8988T (cell line): ENCODE measurements around the gene CDIPT.
A peak's percentile ranks its signal among the peaks of the same experiment; 100 is the strongest.
"Not testable (repeated sequence)": the region's sequence is repeated elsewhere in the genome, so short reads cannot be mapped to it uniquely, and the experiment has no call there.

ENCODE experiments used
- DNase-seq: peaks from one replicate; pipeline ENCODE4 v3.0.0; 2011

Gene CDIPT, protein sequence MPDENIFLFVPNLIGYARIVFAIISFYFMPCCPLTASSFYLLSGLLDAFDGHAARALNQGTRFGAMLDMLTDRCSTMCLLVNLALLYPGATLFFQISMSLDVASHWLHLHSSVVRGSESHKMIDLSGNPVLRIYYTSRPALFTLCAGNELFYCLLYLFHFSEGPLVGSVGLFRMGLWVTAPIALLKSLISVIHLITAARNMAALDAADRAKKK

DNA sequence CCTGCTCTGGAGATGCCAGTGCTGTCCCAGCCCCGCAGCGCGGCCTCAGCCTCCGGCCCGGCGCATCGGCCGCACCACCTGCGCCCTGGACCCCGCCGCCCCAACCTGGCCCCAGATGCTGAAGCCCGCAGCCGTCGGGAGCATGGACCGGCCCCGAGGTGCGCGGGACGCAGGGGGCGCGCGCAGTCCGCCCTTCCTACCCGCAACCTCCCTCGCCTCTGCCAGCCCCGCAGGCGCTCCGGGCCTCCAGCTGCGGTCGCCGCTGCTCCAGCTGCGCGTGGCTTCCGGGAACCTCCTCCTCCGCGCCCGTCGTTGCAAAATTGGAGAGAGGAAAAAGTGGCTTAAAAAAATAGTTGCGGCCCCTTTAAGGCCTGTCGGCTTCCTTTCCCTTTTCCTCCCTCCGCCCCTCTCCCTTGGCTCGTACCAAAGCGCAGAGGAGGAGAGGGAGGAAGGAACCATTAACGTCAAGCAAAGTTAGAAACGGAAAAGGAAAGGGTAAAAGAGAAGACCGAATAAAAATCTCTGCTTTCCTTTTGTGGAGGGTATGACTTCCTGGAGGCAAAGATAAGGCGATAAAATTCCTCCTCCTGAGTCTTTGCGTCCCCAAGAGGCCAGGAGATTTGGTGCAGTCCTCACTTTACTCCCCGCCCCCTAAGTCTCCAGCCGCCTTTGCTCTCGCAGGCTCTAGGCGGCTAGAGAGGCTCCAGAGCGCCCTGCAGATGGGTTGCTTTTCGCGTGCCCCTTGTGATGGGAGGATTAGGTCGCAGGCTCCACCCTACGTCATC lies at the start of gene CDIPT:
Gene CDIPT, minus strand, starts transcription at position 343 of the 785 bp plus-strand sequence. CDS start 369 bp downstream, outside the sequence.
- peak; percentile 53 for DNase-seq

DNA sequence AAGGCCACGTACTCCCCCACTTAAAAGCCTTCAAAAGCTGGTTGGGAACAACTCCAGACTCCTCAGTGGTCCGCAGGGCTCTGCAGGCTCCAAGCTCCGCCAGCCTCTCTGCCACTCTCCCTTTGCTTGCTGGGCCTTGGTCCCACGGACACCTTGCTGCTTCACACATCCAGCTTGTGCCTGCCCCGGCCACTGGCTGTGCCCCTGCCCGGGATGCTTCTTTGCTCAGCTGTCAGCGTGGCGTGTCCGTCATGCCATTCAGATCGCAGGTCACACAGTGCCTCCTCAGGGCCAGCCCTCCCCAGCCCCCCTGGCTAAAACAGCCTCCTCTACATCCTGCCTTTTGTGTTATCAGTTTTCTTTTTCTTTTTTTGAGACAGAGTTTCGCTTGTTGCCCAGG lies 49.1 kb upstream of the CDIPT start:
- DNase-seq, result no peak

DNA sequence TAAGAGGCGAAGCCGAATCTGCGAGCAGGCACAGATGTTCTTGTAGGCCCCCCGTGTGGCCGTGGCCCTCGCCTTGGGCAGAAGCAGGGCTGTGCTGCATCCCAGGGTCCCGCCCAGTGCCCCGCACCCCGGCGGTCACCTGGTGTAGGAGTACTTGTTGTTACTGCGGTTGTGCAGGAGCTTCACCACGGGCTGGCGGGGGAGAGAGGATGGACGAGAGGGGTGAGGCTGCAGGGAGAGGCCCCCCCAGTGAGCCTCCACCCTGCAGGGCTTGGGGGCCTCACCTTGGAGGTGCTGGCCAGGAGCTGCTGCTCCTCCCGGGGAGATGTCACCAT lies 48.6 kb upstream of the CDIPT start:
- DNase-seq, result no peak

DNA sequence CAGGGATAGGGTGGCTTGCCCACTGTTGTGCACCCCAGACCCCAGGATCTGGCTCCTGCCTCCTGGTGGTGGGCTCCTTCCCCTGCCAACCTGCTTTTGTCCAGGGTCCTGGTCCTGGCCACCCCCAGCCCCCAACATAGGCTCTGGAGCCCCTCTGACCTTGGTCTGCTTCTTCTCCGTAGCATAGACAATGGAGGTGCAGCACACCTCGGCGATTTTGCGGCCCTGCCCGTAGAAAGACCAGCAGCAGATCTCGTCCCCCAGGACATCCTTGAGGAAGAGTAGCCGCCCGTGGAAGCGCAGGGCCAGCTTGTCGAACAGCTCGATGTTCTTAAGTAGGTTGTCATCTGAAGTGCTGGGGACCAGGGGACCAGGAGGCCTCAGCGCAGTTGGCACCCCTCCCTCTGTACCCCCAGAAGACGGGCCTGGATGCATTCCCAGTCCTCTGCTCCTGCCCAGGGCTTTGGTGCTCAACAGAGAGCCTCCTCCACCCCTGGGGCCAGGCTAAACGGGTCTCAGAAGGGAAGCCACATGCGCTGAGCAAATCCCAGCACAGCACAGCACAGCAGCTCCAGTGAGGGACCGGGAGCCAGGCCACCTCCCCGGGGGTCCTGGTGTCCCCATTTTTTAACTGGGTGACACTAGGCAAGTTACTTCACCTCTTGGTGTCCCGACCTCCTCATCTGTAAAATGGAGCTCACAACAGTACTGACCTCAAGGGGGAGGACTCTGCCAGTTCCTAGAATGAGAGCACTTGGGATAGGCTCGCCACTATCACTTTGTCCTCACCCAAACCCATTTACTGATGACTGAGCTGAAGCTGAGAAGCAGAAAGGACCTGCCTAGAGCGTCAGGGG lies 48.0 kb upstream of the CDIPT start:
- DNase-seq, result no peak

DNA sequence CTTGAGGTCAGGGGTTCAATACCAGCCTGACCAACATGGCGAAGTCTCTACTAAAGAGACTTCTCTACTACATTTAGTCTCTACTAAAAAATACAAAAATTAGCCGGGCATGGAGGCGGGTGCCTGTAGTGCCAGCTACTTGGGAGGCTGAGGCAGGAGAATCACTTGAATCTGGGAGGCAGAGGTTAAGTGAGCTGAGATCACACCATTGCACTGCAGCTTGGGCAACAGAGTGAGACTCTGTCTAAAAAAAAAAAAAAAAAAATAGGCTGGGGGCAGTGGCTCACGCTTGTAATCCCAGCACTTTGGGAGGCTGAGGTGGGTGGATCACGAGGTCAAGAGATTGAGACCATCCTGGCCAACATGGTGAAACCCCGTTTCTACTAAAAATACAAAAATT lies 46.8 kb upstream of the CDIPT start:
- DNase-seq, result not testable (repeated sequence)

DNA sequence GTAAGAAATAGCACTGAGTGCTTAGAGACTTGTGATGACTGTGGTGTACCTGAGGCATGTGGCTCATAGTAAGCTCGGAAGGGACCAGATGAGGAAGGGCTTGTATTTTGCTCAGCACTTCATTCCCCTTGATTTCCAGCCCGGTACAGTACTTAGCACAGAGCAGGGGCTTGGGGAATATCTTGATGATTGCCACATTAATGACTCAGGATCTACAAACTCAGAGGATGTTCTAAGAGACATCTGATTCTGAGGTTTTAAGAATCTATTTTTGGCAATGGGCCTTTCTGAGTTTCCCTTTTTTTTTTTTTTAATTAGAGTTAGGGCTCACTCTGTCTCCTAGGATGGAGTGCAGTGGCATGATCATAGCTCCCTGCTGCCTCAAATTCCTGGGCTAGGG lies 46.4 kb upstream of the CDIPT start:
- no peak for DNase-seq

DNA sequence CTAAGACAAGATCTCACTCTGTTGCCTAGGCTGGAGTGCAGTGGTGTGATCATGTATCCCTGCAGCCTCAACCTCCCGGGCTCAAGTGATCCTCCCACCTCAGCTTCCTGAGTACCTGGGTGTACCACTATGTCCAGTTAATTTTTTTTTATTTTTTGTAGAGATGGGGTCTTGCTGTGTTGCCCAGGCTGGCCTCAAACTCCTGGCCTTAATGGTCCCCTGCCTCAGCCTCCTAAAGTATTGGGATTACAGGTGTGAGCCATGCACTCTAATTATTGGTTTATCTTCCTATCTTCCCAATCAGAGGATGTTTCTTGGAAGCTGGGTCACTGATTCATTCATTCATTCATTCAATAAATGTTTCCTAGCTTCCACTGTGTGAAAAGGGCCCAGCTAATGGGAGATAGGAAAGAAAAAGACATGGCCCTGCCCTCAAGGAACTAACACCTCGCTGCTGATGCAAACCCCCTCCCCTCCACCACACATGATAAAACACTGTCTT lies 45.7 kb upstream of the CDIPT start:
- DNase-seq, result no peak

DNA sequence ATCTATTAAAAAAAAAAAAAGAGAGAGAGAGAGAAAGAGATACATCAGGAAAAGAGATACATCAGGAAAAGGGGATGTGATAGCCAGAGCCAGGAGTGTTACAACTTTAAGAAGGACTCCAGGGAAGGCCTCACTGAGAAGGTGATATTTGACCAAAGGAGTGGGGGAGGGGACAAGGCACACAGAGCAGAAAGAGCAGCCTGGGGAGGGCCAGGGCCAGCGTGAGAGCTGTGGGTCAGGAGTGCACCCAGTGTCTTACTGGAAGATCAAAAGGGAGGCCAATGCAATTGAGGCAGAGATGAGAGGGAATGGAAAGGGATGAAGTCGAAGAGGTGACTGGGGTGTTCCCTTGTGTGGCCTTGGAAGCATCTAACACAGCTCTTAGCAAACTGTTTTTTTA lies 44.9 kb upstream of the CDIPT start:
- DNase-seq, result no peak

DNA sequence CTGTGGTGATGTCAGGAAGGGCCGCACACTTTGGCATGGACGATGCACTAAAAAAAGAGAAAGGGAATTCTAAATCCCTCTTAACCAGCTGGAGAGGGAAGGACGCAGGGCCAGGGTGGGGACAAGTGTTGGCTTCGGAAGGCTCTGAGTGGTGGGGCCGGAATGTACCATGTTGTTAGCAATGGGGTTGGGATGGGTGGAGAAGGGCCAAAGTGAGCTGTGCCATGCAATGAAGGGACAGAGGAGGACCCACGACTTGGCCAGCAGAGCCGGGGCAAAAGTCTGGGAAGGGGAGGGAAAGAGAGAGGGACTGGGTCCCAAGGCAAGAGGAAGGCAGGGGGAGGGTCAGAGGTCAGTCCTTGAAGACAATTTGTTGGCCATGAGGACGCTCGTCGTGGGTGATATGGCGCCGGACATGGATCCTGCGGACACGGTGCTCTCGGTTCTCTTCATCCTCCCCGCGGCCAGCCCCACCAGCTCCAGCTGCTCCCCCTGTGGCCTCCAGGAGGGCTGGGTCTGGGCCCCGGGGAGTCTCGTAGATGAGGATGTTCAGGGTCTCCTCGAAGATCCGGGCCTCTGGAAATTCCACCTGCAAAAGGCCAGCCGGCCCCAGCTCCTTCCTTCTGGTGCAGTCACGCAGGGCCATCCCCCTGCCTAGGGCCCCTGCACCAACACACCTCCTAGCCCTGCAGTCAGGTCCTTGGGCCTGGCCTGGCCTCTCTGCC lies 43.7 kb upstream of the CDIPT start:
- DNase-seq, result no peak

DNA sequence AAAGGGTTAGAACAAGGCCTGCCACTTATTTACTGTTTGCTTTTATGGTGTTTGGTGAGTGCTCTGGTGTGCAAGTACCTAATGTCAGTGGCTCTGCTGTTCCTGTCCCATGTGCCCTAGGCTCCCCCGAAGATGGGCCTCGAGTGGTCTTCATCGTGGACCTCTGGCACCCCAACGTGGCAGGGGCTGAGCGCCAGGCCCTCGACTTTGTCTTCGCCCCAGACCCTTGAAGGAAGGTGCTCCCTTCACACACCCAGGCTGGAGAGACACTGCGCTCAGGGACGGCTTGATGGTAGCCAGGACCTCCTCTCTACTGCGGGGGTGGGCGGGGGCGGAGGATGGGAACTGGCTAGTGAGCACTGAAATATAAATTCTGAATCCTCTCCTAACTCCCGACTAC lies 42.6 kb upstream of the CDIPT start:
- no peak for DNase-seq

DNA sequence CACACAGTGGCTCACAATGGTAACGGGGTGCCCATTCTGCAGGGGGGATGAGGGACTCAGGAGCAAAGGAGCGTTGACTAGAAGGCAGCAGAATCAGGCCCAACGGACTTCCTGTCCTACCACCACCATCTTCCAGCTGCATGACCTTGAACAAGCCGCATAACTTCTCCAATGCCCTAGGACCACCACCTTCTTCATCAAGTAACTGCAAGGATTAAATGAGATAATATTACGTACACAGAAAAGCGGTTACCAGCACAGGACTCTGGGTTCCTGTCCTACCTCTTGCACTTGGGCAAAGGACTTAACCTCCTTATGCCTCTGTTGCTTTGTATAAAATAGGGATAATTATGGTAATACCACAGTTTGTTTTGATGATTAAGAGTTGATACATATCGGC lies 41.9 kb upstream of the CDIPT start:
- DNase-seq, result no peak

DNA sequence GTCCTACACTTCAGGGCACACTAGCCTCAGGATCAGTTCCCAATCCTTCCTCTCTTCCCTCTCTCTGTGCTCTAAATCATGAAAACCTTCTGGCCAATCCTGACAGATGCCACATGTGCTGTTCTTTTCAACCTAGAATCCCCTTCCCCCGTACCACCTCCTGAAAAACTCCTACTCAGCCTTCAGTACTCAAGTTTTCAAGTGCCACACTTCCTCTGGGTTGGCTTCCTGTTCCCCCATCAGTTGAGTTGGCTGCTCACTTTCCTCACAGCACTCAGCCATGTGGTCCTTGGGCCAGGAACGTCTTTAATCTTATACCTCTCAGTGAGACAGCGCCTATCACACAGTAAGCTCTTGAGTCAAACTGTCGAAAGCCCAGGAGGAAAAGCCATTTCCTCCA lies 40.6 kb upstream of the CDIPT start:
- no peak for DNase-seq

DNA sequence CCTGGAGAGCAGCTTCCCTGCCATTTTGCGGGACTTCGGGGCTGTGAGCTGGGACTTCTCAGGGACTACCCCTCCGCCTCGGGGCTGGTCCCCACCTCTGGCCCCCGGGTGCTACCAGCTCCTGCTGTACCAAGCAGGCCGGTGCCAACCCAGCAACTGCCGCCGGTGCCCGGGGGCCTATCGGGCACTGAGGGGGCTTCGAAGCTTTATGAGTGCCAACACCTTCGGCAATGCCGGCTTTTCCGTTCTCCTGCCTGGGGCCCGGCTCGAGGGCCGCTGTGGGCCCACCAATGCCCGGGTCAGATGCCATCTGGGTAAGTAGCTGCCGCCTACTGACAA lies 38.5 kb upstream of the CDIPT start:
- no peak for DNase-seq

DNA sequence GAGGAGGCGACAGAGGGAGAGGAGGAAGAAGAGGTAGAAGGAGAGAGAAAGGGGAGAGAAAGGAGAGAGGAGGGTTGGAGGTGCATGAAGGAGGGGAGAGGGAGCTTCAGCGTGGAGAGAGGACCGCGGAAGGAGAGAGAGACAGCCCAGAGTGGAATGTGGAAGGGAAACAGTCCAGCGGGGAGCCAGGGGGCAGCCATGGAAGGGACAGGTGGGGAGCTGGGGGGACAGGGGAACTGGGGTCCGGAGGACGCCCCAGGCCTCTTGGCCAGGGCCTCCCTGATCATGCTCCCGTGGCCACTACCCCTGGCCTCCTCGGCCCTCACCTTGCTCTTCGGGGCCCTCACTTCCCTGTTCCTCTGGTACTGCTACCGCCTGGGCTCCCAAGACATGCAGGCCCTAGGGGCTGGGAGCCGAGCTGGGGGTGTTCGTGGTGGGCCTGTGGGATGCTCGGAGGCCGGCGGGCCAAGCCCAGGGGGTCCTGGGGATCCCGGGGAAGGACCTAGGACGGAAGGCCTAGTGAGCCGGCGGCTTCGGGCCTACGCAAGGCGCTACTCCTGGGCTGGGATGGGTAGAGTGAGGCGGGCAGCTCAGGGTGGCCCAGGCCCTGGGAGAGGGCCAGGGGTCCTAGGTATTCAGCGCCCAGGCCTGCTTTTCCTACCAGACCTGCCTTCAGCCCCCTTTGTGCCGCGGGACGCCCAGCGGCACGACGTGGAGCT lies 38.0 kb upstream of the CDIPT start:
- no peak for DNase-seq

DNA sequence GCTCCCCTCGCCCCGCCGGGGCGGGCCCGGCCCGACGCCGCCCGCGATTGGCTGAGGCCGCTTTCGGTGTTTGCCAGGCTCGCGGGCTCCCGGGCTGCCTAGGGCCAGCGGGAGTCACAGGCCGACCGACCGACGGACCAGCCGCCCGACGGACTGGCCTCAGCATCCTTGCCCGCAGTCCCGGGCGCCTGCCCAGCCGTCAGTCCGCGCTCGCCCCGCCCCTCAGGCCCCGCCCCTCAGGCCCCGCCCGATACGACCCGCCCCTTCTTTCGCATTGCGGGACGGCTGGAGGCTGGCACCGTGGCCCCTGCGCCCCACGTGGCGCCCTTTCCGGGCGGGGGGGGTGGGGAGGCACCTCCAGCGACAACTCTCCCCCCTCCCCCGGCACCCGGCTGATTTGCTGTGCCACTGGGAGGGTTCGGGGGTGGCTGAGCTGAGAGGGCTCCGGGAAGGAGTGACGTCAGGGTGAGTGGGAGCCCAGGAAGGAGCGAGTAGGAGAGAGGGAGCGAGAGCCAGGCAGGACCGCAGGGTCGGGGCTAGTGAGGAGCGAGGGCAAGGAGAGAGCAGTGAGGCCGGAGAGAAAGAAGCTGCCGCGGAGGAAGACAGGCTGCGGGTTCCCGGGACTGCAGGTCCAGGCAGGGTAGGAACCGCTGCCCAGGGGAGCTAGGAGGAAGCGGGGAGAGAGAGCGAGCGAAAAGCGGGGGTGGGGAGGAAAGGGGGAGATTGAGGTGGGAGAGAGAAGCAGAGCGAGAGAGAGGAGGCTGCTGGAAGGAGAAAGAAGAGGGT lies 37.3 kb upstream of the CDIPT start, which contains the start of gene ASPHD1:
Gene ASPHD1, plus strand, starts transcription at position 387 of the 786 bp plus-strand sequence. CDS start 484 bp downstream, outside the sequence.
- peak; percentile 56 for DNase-seq

DNA sequence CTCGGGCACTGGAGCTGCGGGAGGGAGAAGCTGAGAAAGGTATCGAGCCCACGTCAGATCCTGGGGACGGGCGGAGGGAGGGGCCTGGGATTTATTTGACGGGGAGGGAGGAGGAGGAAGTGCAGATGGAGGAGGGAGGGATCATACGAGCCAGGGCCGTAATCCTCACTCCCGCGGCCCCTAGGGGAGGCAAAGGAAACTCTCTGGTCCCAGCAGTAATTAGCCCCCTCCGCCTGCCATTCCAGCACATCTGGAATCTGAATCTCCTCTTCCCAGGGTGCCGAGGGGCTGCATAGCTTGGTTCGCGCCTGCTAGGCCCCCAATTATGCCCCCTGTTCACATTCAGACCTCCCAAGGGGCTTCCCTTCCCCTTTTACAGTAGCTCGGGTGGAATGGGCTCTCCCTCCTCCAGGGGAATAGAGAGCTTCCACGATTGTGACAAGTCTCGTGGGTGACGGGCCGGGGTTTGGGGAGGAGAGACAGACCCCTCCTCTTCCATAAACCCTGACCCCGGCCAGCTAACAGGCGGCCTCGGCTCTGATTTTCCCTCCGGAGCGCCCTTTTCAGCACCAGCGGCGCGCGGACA lies 36.6 kb upstream of the CDIPT start, which contains the start of gene SEZ6L2:
Gene SEZ6L2, minus strand, starts transcription at position 35 of the 586 bp plus-strand sequence. CDS start 531 bp downstream, outside the sequence.
- peak; percentile 69 for DNase-seq

DNA sequence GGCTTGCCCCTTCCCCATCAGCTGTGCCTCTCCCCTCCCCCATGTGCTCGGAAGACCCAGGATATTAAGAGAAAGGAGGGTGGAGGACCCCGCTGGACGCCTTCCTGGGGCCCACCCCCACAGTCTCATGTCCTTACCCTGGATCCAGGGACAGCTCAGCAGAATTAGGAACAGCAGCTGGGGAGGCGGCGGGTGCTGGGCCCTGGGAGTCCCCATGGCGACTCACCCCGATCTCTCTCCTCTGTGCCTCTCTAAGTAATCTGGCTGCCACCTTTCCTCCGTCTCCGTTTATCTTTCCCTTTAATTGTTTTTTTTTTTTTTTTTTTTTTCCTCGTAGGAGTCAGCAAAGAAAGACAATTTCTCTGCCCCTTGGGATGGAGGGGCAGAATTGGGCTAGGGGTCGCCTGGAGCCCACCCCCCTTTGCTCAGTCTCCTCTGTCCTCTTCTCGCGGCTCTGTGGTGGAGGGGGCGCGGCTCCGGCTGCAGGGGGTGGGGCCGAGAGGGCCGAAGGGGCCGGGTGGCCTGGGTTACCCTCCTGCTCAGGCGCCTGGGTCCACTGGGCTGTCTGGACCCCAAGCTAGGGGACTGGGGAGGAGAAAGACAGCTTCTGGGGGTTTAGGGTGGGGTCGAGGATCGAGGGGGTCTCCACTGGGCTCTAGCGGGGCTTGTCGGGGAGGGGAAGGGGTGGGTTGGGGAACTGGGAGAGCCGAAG lies 35.9 kb upstream of the CDIPT start:
- DNase-seq, result peak; percentile 53

DNA sequence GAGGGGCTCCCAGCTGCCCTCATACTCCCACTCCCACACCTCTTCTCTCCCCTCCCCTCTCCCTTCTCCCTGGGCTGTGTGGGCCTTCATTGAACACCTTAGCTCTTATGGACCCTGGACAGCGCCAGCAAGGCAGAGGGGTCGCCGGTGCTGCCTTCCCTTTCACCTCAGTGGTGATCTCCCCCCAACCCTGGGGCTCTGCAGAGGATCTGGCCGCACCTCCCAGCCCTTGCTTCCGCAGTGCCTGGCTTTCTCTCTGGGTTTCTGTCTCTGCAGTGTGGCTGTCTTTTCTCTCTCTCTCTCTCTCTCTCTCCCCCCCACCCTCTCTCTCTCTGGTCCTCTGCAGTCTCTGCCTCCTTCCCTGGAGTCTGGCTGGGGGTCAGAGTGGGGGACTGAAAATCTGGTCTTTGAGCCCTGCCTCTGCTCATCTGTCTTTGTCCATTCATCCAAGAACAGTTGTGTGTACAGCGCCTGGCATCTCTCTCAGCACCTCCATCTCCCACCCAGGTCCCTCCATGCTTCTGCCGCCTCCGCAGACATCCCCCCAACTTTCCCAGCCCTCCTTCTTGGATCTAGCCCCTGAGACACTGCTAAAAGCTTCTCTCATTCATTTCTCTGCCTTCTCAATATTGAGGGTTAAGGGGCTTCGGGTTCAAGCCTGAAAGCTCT lies 35.2 kb upstream of the CDIPT start:
- DNase-seq, result no peak

DNA sequence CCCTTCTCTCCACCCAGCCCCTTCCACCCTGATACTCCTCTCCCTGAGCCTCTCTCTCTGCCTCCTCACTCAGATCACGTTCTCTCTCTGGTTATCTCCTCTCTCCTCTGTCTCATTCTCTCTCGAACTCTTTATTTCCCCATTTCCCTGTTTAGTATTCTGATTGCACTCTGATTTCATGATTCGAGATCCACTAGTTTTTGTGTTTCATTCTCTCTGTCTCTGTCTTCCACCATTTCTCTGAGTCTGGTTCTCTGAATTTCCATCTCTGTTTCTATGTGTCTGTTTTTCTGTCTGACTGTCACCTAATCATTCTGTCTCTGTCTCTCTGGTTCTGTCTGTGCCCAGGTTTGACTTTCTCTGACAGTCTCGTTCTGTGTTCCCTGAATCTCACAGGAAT lies 34.3 kb upstream of the CDIPT start:
- DNase-seq, result no peak

DNA sequence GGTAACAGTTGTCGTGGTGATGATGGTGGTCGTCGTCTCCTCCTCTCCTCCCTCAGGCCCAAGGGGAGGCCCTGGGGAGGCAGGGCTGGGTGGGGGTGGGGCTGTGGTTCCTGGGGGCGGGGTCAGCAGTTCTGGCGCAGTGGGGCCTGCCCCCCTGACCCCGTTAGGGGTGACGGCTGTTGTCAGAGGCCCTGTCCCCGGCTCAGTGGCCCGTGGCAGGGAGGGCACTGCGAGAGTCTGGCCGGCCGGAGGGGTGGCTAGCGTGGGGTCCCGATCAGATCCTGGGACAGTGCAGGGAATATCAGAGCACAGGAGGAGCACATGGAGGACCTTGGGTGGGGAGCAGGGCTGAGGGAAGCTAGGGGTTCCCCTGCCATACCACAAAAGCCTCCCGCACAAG lies 33.8 kb upstream of the CDIPT start:
- DNase-seq, result no peak
